ENCODE measurements around the gene ABCA7. TPM values are rescaled to one million over a fixed set of nuclear protein-coding genes. Genes with fewer than 3 reads are reported as not detected.

ABCA7 gene
- total and polyA plus RNA-seq, 4 experiments from 2014 or later: 10.7 to 319 (median 162) TPM

- no peaks in the 10 kb centered on the region for H3K27me3 ChIP-seq (ENCODE audit: insufficient read depth, low read length)
- H3K36me3 ChIP-seq (ENCODE audit: insufficient read depth, low read length): peaks cover 7% of the 10 kb centered on the region
- peak overlapping the region in 5 of 7 donors; percentile 52 to 87 (median 78) for H3K27ac Mint-ChIP-seq
- H3K27ac ChIP-seq (ENCODE audit: low read depth, low read length): peak overlapping the region; percentile 96
- H3K36me3 Mint-ChIP-seq: peaks cover 0 to 10% of the 10 kb centered on the region in 2 donors
- peaks cover 0 to 6% (median 0%) of the 10 kb centered on the region in 8 donors for H3K9me3 Mint-ChIP-seq
- intact Hi-C loops (cut with micrococcal nuclease): loop anchor here (5.0 kb wide), 1 partner anchor 68 kb away; the partner anchor contains the start of gene SBNO2
- H3K27me3 Mint-ChIP-seq: no peaks in the 10 kb centered on the region
- peak; percentile 68 to 80 (median 71) for DNase-seq
- H3K4me1 ChIP-seq (ENCODE audit: insufficient read depth, low read length): peaks cover 36% of the 10 kb centered on the region
- peak overlapping the region; percentile 36 to 76 for H3K4me3 ChIP-seq (ENCODE audit: low read length in 2 of 2)
- H3K4me3 Mint-ChIP-seq: peak overlapping the region; percentile 57 to 85 (median 74)
- H3K4me1 Mint-ChIP-seq: peaks cover 14 to 44% (median 30%) of the 10 kb centered on the region in 4 donors
- H3K9me3 ChIP-seq (ENCODE audit: control insufficient read depth in 1 of 2, low read length in 2 of 2): no peaks in the 10 kb centered on the region
- ChIA-PET CTCF (ENCODE audit: partially characterized antibody) (interaction anchor here (1.0 kb wide), 1 partner anchor 47 kb away, joined by 3 read pairs; no protein-coding TSS in a partner anchor), POLR2A (ENCODE audit: partially characterized antibody) (interaction anchor here (0.6 to 47.8 kb wide), 19 partner anchors 8 to 165 kb away, joined by 3 to 3893 read pairs (median 4); partner anchors contain the start of genes ABCA7, ARHGAP45, CIRBP and CNN2)
Observed at GRCh38 chr19:1104311-1105007, 64.6 kb downstream of the ABCA7 start.

- H3K27ac Mint-ChIP-seq: peak overlapping the region; percentile 27 to 91 (median 78)
- Histone ChIP-seq H3K27me3 (ENCODE audit: insufficient read depth, low read length) (no peaks in the 10 kb centered on the region), H3K27ac (ENCODE audit: low read depth, low read length) (peak overlapping the region; percentile 96), H3K9me3 (ENCODE audit: control insufficient read depth in 1 of 2, low read length in 2 of 2) (no peaks in the 10 kb centered on the region), H3K36me3 (ENCODE audit: insufficient read depth, low read length) (peaks cover 7% of the 10 kb centered on the region), H3K4me1 (ENCODE audit: insufficient read depth, low read length) (peaks cover 32% of the 10 kb centered on the region), H3K4me3 (ENCODE audit: low read length in 2 of 2) (peak overlapping the region; percentile 36 to 76)
- DNase-seq: peak in 1 of 5 donors; percentile 56
- intact Hi-C loops (cut with micrococcal nuclease): no loop called here
- H3K36me3 Mint-ChIP-seq: peaks cover 0 to 13% of the 10 kb centered on the region in 2 donors
- ChIA-PET POLR2A (ENCODE audit: partially characterized antibody) (interaction anchor here (0.6 to 47.8 kb wide), 12 partner anchors 8 to 164 kb away, joined by 3 to 3893 read pairs (median 6); partner anchors contain the start of genes ABCA7, ARHGAP45, CIRBP and CNN2), CTCF (ENCODE audit: partially characterized antibody) (interaction anchor here (1.0 to 1.7 kb wide), 2 partner anchors 40 to 47 kb away, joined by 3 to 4 read pairs; no protein-coding TSS in a partner anchor)
- H3K4me1 Mint-ChIP-seq: peaks cover 12 to 38% (median 25%) of the 10 kb centered on the region in 4 donors
- H3K4me3 Mint-ChIP-seq: peak overlapping the region; percentile 57 to 85 (median 74)
- peaks cover 0 to 6% (median 0%) of the 10 kb centered on the region in 8 donors for H3K9me3 Mint-ChIP-seq
- no peaks in the 10 kb centered on the region for H3K27me3 Mint-ChIP-seq
Observed at GRCh38 chr19:1105008-1105872, 65.3 kb downstream of the ABCA7 start.

DNA sequence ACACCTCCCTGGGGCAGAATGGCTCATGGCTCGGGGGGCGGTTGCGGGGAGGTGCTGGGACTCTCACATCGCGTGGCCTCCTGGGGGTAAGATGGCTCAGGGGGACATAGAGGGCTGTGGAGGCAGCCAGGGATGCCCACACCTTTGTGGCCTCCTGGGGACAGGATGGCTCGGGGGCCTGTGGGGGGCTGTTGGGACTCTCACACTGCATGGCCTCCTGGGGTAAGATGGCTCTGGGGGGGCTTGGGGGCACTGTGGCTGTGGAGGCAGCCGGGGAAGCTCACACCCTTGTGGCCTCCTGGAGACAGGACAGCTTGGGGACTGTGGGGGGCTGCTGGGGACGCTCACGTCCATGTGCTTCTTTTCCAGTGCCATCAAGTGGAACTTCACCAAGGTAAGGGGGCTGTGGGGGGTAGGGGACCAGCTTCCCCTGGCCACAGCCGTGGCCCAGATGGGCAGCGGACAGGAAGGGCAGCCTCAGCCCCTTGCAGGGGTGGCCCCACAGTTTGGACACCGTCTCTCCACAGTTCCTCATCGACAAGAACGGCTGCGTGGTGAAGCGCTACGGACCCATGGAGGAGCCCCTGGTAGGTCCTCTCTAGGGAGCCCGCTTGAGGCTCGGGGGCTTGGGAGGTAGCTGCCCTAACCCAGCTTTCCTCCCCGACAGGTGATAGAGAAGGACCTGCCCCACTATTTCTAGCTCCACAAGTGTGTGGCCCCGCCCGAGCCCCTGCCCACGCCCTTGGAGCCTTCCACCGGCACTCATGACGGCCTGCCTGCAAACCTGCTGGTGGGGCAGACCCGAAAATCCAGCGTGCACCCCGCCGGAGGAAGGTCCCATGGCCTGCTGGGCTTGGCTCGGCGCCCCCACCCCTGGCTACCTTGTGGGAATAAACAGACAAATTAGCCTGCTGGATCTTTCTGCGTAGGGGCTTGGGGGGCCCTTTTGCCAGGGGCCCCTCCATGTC, 66.2 kb downstream of the ABCA7 start:
- H3K9me3 Mint-ChIP-seq: peaks cover 0 to 6% (median 0%) of the 10 kb centered on the region in 8 donors
- H3K4me1 Mint-ChIP-seq: peaks cover 12 to 34% (median 24%) of the 10 kb centered on the region in 4 donors
- Histone ChIP-seq H3K27ac (ENCODE audit: low read depth, low read length) (no peak overlapping the region), H3K4me3 (ENCODE audit: low read length in 2 of 2) (no peak overlapping the region), H3K36me3 (ENCODE audit: insufficient read depth, low read length) (peaks cover 14% of the 10 kb centered on the region), H3K4me1 (ENCODE audit: insufficient read depth, low read length) (peaks cover 31% of the 10 kb centered on the region), H3K9me3 (ENCODE audit: control insufficient read depth in 1 of 2, low read length in 2 of 2) (no peaks in the 10 kb centered on the region), H3K27me3 (ENCODE audit: insufficient read depth, low read length) (no peaks in the 10 kb centered on the region)
- peak overlapping the region; percentile 35 to 78 (median 67) for H3K4me3 Mint-ChIP-seq
- peak in 1 of 5 donors; percentile 41 for DNase-seq
- H3K27ac Mint-ChIP-seq: peak overlapping the region; percentile 42 to 91 (median 48)
- POLR2A ChIA-PET (ENCODE audit: partially characterized antibody): interaction anchor here (0.9 to 47.8 kb wide), 7 partner anchors 9 to 88 kb away, joined by 3 to 3893 read pairs (median 6); partner anchors contain the start of genes ABCA7, ARHGAP45 and CNN2
- intact Hi-C loops (cut with micrococcal nuclease): no loop called here
- no peaks in the 10 kb centered on the region for H3K27me3 Mint-ChIP-seq
- peaks cover 0 to 16% of the 10 kb centered on the region in 2 donors for H3K36me3 Mint-ChIP-seq
- CTCF ChIA-PET (ENCODE audit: partially characterized antibody): interaction anchor here (1.7 kb wide), 1 partner anchor 41 kb away, joined by 4 read pairs; no protein-coding TSS in a partner anchor

GRCh38 chr19:1106841-1107660, 67.1 kb downstream of the ABCA7 start:
- Histone ChIP-seq H3K4me3 (ENCODE audit: low read length in 2 of 2) (no peak overlapping the region), H3K27me3 (ENCODE audit: insufficient read depth, low read length) (no peaks in the 10 kb centered on the region), H3K4me1 (ENCODE audit: insufficient read depth, low read length) (peaks cover 22% of the 10 kb centered on the region), H3K27ac (ENCODE audit: low read depth, low read length) (no peak overlapping the region), H3K9me3 (ENCODE audit: control insufficient read depth in 1 of 2, low read length in 2 of 2) (no peaks in the 10 kb centered on the region), H3K36me3 (ENCODE audit: insufficient read depth, low read length) (peaks cover 16% of the 10 kb centered on the region)
- Mint-ChIP-seq H3K27ac (peak overlapping the region in 4 of 7 donors; percentile 37 to 88 (median 76)), H3K4me1 (peaks cover 8 to 25% (median 16%) of the 10 kb centered on the region in 4 donors), H3K9me3 (peaks cover 0 to 6% (median 0%) of the 10 kb centered on the region in 8 donors), H3K36me3 (peaks cover 0 to 16% of the 10 kb centered on the region in 2 donors), H3K4me3 (peak overlapping the region in 4 of 8 donors; percentile 10 to 75 (median 40)), H3K27me3 (no peaks in the 10 kb centered on the region)
- peak in 2 of 5 donors; percentile 12 to 44 for DNase-seq
- ChIA-PET CTCF (ENCODE audit: partially characterized antibody) (interaction anchor here (1.7 kb wide), 1 partner anchor 42 kb away, joined by 4 read pairs; no protein-coding TSS in a partner anchor), POLR2A (ENCODE audit: partially characterized antibody) (interaction anchor here (1.1 to 47.8 kb wide), 4 partner anchors 24 to 87 kb away, joined by 4 to 3893 read pairs (median 8); partner anchors contain the start of genes ABCA7 and ARHGAP45)
- intact Hi-C loops (cut with micrococcal nuclease): no loop called here

GRCh38 chr19:1107661-1108261, 67.9 kb downstream of the ABCA7 start:
- Histone ChIP-seq H3K27ac (ENCODE audit: low read depth, low read length) (no peak overlapping the region), H3K4me3 (ENCODE audit: low read length in 2 of 2) (no peak overlapping the region), H3K36me3 (ENCODE audit: insufficient read depth, low read length) (peaks cover 16% of the 10 kb centered on the region), H3K4me1 (ENCODE audit: insufficient read depth, low read length) (peaks cover 15% of the 10 kb centered on the region), H3K27me3 (ENCODE audit: insufficient read depth, low read length) (no peaks in the 10 kb centered on the region), H3K9me3 (ENCODE audit: control insufficient read depth in 1 of 2, low read length in 2 of 2) (no peaks in the 10 kb centered on the region)
- H3K4me3 Mint-ChIP-seq: no peak overlapping the region
- DNase-seq: no peak
- H3K4me1 Mint-ChIP-seq: peaks cover 4 to 18% (median 11%) of the 10 kb centered on the region in 4 donors
- no peaks in the 10 kb centered on the region for H3K27me3 Mint-ChIP-seq
- intact Hi-C loops (cut with micrococcal nuclease): no loop called here
- ChIA-PET POLR2A (ENCODE audit: partially characterized antibody) (interaction anchor here (1.0 to 47.8 kb wide), 3 partner anchors 13 to 45 kb away, joined by 3 to 3893 read pairs (median 5); partner anchors contain the start of genes ABCA7, ARHGAP45 and POLR2E), CTCF (ENCODE audit: partially characterized antibody) (no interaction called here)
- H3K36me3 Mint-ChIP-seq: peaks cover 0 to 17% of the 10 kb centered on the region in 2 donors
- peak overlapping the region in 1 of 7 donors; percentile 78 for H3K27ac Mint-ChIP-seq
- H3K9me3 Mint-ChIP-seq: peaks cover 0 to 6% (median 0%) of the 10 kb centered on the region in 8 donors

Measured in CD4-positive, alpha-beta memory T cell (primary cell).